ENCODE results near the gene SMARCD2. TPM values are rescaled to one million over a fixed set of nuclear protein-coding genes. Genes with fewer than 3 reads are reported as not detected.
"Not testable (repeated sequence)": the region's sequence is repeated elsewhere in the genome, so short reads cannot be mapped to it uniquely, and the experiment has no call there.

Gene SMARCD2
- 103 and 143 TPM in 2 replicates for total RNA-seq (2014; rRNA removed; shearing (Covaris generic); ENCODE audit: low replicate concordance)

- Histone ChIP-seq H3K36me3 (ENCODE audit: insufficient read depth, low read length) (no peaks in the 10 kb centered on the region), H4K20me1 (ENCODE audit: insufficient read depth, low read depth, low read length) (peaks cover 17% of the 10 kb centered on the region; the same call in 1 of the 2 replicates), H3K4me2 (ENCODE audit: low read depth, low read length, poor library complexity, severe bottlenecking) (peak within 1 kb of the TSS; percentile 84), H3K27me3 (ENCODE audit: low read length) (no peaks in the 10 kb centered on the region), H3K9me2 (replicated peaks; ENCODE audit: insufficient read depth, low read length) (no peaks in the 10 kb centered on the region), H2AFZ (ENCODE audit: low read length) (peak within 1 kb of the TSS; percentile 65; the same call in 1 of the 2 replicates), H3K9ac (ENCODE audit: low read length) (peak within 1 kb of the TSS; percentile 94), H3K4me3 (ENCODE audit: low read length) (peak within 1 kb of the TSS; percentile 94), H3K4me1 (ENCODE audit: low read length) (peaks cover 40% of the 10 kb centered on the region), H3K27ac (ENCODE audit: low read length) (peak within 1 kb of the TSS; percentile 74), H3K79me2 (ENCODE audit: low read length) (peaks cover 46% of the 10 kb centered on the region), H3K9me3 (ENCODE audit: low read length) (no peaks in the 10 kb centered on the region)
- DNase-seq = peak; percentile 99
Observed at GRCh38 chr17:63842540-63843386, at the start of gene SMARCD2. SMARCD2 (minus strand) TSS chr17:63842685; CDS start chr17:63842674, 11 bp downstream.

GRCh38 chr17:63889026-63889848 lies 46.8 kb upstream of the SMARCD2 start:
- not testable (repeated sequence) for H3K9me3 ChIP-seq (ENCODE audit: low read length); H3K4me2 ChIP-seq (ENCODE audit: low read depth, low read length, poor library complexity, severe bottlenecking); H3K27ac ChIP-seq (ENCODE audit: low read length); H3K9me2 ChIP-seq (replicated peaks; ENCODE audit: insufficient read depth, low read length); H3K79me2 ChIP-seq (ENCODE audit: low read length); H3K36me3 ChIP-seq (ENCODE audit: insufficient read depth, low read length); H2AFZ ChIP-seq (ENCODE audit: low read length); H3K4me1 ChIP-seq (ENCODE audit: low read length); H3K27me3 ChIP-seq (ENCODE audit: low read length); H4K20me1 ChIP-seq (ENCODE audit: insufficient read depth, low read depth, low read length); H3K9ac ChIP-seq (ENCODE audit: low read length); H3K4me3 ChIP-seq (ENCODE audit: low read length)
- DNase-seq = peak; percentile 75

DNA sequence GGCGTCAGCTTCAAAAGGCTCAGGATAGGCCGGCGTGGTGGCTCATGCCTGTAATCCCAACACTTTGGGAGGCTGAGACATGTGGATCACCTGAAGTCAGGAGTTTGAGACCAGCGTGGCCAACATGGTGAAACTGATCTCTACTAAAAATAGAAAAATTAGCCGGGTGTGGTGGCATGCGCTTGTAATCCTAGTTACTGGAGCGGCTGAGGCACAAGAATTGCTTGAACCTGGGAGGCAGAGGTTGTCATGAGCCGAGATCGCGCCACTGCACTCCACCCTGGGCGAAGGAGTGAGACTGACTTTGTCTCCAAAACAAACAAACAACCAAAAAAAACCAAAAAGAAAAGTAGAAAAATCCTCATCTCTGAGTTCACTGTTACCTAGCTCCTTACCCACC lies 42.6 kb upstream of the SMARCD2 start:
- not testable (repeated sequence) for H3K4me1 ChIP-seq (ENCODE audit: low read length); H3K9ac ChIP-seq (ENCODE audit: low read length); H2AFZ ChIP-seq (ENCODE audit: low read length); H3K27me3 ChIP-seq (ENCODE audit: low read length); H3K4me3 ChIP-seq (ENCODE audit: low read length); H3K79me2 ChIP-seq (ENCODE audit: low read length); H3K4me2 ChIP-seq (ENCODE audit: low read depth, low read length, poor library complexity, severe bottlenecking); H3K9me2 ChIP-seq (replicated peaks; ENCODE audit: insufficient read depth, low read length); H4K20me1 ChIP-seq (ENCODE audit: insufficient read depth, low read depth, low read length); DNase-seq; H3K9me3 ChIP-seq (ENCODE audit: low read length); H3K36me3 ChIP-seq (ENCODE audit: insufficient read depth, low read length); H3K27ac ChIP-seq (ENCODE audit: low read length)

- H3K9me2 ChIP-seq (replicated peaks; ENCODE audit: insufficient read depth, low read length); H3K9ac ChIP-seq (ENCODE audit: low read length); DNase-seq; H3K79me2 ChIP-seq (ENCODE audit: low read length); H3K27me3 ChIP-seq (ENCODE audit: low read length); H4K20me1 ChIP-seq (ENCODE audit: insufficient read depth, low read depth, low read length); H3K9me3 ChIP-seq (ENCODE audit: low read length); H3K4me1 ChIP-seq (ENCODE audit: low read length); H3K27ac ChIP-seq (ENCODE audit: low read length); H3K36me3 ChIP-seq (ENCODE audit: insufficient read depth, low read length); H3K4me3 ChIP-seq (ENCODE audit: low read length); H3K4me2 ChIP-seq (ENCODE audit: low read depth, low read length, poor library complexity, severe bottlenecking); H2AFZ ChIP-seq (ENCODE audit: low read length): not testable (repeated sequence)
Observed at GRCh38 chr17:63882626-63883126, 40.2 kb upstream of the SMARCD2 start.

GRCh38 chr17:63881935-63882601 lies 39.6 kb upstream of the SMARCD2 start, which contains the start of gene GH2:
GH2 (minus strand) TSS chr17:63881944; CDS start chr17:63881801, 143 bp downstream.
- H3K9me2 ChIP-seq (replicated peaks; ENCODE audit: insufficient read depth, low read length) = no peaks in the 10 kb centered on the region
- no peak within 1 kb of the TSS for H3K27ac ChIP-seq (ENCODE audit: low read length)
- no peaks in the 10 kb centered on the region for H3K79me2 ChIP-seq (ENCODE audit: low read length)
- no peaks in the 10 kb centered on the region for H3K9me3 ChIP-seq (ENCODE audit: low read length)
- no peaks in the 10 kb centered on the region for H3K4me1 ChIP-seq (ENCODE audit: low read length)
- H3K27me3 ChIP-seq (ENCODE audit: low read length) = no peaks in the 10 kb centered on the region
- no peak within 1 kb of the TSS for H3K9ac ChIP-seq (ENCODE audit: low read length)
- H3K4me3 ChIP-seq (ENCODE audit: low read length) = no peak within 1 kb of the TSS
- H4K20me1 ChIP-seq (ENCODE audit: insufficient read depth, low read depth, low read length) = no peaks in the 10 kb centered on the region
- H3K36me3 ChIP-seq (ENCODE audit: insufficient read depth, low read length) = no peaks in the 10 kb centered on the region
- no peak within 1 kb of the TSS for H2AFZ ChIP-seq (ENCODE audit: low read length)
- DNase-seq = peak; percentile 84
- no peak within 1 kb of the TSS for H3K4me2 ChIP-seq (ENCODE audit: low read depth, low read length, poor library complexity, severe bottlenecking)

- not testable (repeated sequence) for DNase-seq; H3K27me3 ChIP-seq (ENCODE audit: low read length); H3K4me1 ChIP-seq (ENCODE audit: low read length); H3K9me3 ChIP-seq (ENCODE audit: low read length); H3K9ac ChIP-seq (ENCODE audit: low read length); H3K4me2 ChIP-seq (ENCODE audit: low read depth, low read length, poor library complexity, severe bottlenecking); H4K20me1 ChIP-seq (ENCODE audit: insufficient read depth, low read depth, low read length); H3K36me3 ChIP-seq (ENCODE audit: insufficient read depth, low read length); H2AFZ ChIP-seq (ENCODE audit: low read length); H3K27ac ChIP-seq (ENCODE audit: low read length); H3K79me2 ChIP-seq (ENCODE audit: low read length); H3K4me3 ChIP-seq (ENCODE audit: low read length); H3K9me2 ChIP-seq (replicated peaks; ENCODE audit: insufficient read depth, low read length)
Observed at GRCh38 chr17:63881337-63881736, 38.9 kb upstream of the SMARCD2 start.

GRCh38 chr17:63880706-63881105 lies 38.2 kb upstream of the SMARCD2 start:
- Histone ChIP-seq H3K4me3 (ENCODE audit: low read length) (no peak overlapping the region), H3K9me2 (replicated peaks; ENCODE audit: insufficient read depth, low read length) (no peaks in the 10 kb centered on the region), H3K9ac (ENCODE audit: low read length) (no peak overlapping the region), H3K27me3 (ENCODE audit: low read length) (no peaks in the 10 kb centered on the region), H3K27ac (ENCODE audit: low read length) (no peak overlapping the region), H3K4me2 (ENCODE audit: low read depth, low read length, poor library complexity, severe bottlenecking) (no peak overlapping the region), H4K20me1 (ENCODE audit: insufficient read depth, low read depth, low read length) (no peaks in the 10 kb centered on the region), H3K36me3 (ENCODE audit: insufficient read depth, low read length) (no peaks in the 10 kb centered on the region), H2AFZ (ENCODE audit: low read length) (no peak overlapping the region), H3K4me1 (ENCODE audit: low read length) (no peaks in the 10 kb centered on the region), H3K9me3 (ENCODE audit: low read length) (no peaks in the 10 kb centered on the region), H3K79me2 (ENCODE audit: low read length) (no peaks in the 10 kb centered on the region)
- DNase-seq = no peak

GRCh38 chr17:63878413-63878812 lies 35.9 kb upstream of the SMARCD2 start:
- not testable (repeated sequence) for H3K79me2 ChIP-seq (ENCODE audit: low read length); H3K4me1 ChIP-seq (ENCODE audit: low read length); H3K36me3 ChIP-seq (ENCODE audit: insufficient read depth, low read length); H3K9me3 ChIP-seq (ENCODE audit: low read length); H3K9me2 ChIP-seq (replicated peaks; ENCODE audit: insufficient read depth, low read length); H4K20me1 ChIP-seq (ENCODE audit: insufficient read depth, low read depth, low read length); H3K4me2 ChIP-seq (ENCODE audit: low read depth, low read length, poor library complexity, severe bottlenecking); H3K4me3 ChIP-seq (ENCODE audit: low read length); H3K27me3 ChIP-seq (ENCODE audit: low read length); DNase-seq; H3K27ac ChIP-seq (ENCODE audit: low read length); H3K9ac ChIP-seq (ENCODE audit: low read length); H2AFZ ChIP-seq (ENCODE audit: low read length)

Measured in Karpas-422 (cell line).